ENCODE measurements around the gene STPG2.

STPG2 gene

DNA sequence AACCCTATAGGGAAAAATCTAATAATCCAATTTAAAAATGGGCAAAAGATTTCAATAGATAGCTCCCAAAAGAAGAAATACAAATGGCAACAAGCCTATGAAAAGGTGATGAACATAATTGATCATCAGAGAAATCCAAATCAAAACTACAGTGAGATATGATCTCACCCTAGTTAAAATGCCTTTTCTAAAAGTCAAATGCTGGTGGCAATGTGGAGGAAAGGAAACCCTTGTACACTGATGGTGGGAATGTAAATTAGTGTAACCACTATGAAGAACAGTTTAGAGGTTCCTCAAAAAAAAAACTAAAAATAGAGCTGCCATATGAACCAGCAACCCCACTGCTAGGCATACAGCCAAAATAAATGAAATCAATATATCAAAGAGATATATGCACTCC, 44.5 kb downstream of the STPG2 start:
- no peak overlapping the region for H3K27ac ChIP-seq

GRCh38 chr4:98094118-98094517, 49.2 kb downstream of the STPG2 start:
- Histone ChIP-seq H3K4me3 (no peak overlapping the region), H3K27ac (no peak overlapping the region)

More for the DNA sequence above, 44.5 kb downstream of the STPG2 start:
- no peak overlapping the region for H3K4me3 ChIP-seq

DNA sequence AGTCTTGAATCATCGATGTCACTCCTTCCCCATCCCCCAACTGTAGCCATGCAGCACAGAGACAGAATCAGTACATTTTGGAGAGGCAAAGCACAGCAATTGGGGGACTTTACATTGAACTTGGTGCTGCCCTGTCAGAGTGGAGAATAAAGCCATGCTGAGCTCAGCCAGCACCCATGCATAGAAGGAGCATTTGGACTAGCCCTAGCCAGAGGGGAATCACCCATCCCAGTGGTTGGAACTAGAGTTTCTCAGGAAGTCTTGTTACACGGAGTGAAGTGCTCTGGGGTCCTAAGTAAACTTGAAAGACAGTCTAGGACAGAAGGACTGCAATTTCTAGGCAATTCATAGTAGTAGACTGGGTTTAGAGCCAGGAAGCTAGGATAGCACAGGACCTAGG, 49.6 kb downstream of the STPG2 start:
- Histone ChIP-seq H3K4me3 (no peak overlapping the region), H3K27ac (no peak overlapping the region)

- Histone ChIP-seq H3K27ac (no peak overlapping the region), H3K4me3 (no peak overlapping the region)
Measured at GRCh38 chr4:98092833-98093439, 50.3 kb downstream of the STPG2 start.

GRCh38 chr4:98081936-98082335, 61.3 kb downstream of the STPG2 start:
- Histone ChIP-seq H3K4me3 (no peak overlapping the region), H3K27ac (no peak overlapping the region)

- H3K4me3 ChIP-seq: no peak overlapping the region
- H3K27ac ChIP-seq: no peak overlapping the region
Measured at GRCh38 chr4:98068495-98068894, 74.8 kb downstream of the STPG2 start.

DNA sequence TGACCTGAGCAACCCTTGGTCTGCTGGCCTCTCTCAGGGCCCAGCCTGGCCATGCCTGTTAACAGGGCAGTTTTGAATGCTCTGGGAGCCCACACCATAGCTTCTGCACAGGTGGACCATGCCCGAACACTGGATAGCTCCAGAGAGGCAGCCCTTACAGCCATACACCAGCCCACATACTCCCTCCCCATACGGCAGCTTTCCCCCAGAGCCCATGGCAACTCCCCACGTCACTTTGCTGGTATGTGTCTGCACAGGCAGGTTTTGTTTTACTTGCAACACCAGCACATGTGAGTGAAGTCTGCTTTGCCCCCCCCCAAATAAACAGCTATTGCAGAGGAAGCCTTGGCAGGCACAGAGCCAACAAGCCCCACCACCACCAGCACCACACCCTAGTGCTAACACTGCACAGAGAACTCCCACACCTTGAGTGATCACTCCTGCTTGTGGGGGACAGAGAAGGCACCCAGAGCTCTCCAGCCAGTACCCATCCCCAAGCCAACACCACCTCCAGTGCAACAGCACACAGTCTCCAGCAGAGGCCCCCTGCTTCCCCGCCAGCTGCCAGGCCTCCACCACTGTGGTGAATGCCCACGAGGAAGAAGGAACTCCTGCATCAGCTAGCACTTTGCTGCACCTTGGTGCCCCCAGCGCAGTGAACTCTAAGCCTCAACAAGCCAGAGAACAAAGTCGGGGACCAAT, 87.3 kb downstream of the STPG2 start:
- Histone ChIP-seq H3K4me3 (no peak overlapping the region), H3K27ac (no peak overlapping the region)

GRCh38 chr4:98046665-98047064, 96.6 kb downstream of the STPG2 start:
- Histone ChIP-seq H3K4me3 (no peak overlapping the region), H3K27ac (no peak overlapping the region)

- no peak overlapping the region for H3K27ac ChIP-seq
- H3K4me3 ChIP-seq: no peak overlapping the region
Measured at GRCh38 chr4:98030059-98030458, 113.2 kb downstream of the STPG2 start.

DNA sequence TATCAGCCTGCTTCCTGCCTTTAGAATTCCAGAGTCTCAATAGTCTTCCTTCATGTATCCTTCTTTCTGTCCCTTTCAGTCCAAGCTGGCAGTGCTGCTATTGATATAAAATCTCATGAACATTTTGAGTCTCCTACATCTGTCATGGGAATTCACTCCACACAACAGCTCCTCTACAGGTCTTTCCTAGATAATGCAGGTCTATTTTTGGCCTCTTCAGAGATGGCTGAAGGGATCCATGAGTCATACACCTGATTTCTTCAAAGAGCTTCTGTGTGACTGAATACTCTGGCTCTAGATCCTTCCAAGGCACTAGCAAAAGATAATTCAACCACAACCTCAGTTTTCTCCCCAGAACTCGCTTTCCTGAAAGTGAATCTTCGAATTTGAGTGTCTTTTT, 115.4 kb downstream of the STPG2 start:
- Histone ChIP-seq H3K4me3 (no peak overlapping the region), H3K27ac (no peak overlapping the region)

DNA sequence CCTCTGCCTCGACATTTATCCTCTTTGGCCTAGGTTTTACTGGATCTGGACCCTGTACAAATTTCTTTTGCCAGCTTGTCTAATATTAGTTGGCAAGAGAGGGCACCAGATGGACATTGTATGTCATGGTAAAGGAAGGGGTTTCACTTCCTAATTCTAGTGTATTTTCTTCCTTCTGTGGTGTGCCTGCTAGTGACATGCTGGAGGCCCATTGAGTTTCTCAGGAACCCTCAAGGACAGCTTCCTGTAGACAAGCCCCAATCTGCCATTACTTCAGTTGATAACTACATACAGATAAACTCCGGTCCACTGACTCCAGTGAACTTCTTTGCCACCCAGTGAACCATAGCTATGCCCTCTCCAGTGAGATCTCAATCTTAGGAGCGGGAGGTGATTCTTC, 116.9 kb downstream of the STPG2 start:
- no peak overlapping the region for H3K4me3 ChIP-seq
- H3K27ac ChIP-seq: no peak overlapping the region

DNA sequence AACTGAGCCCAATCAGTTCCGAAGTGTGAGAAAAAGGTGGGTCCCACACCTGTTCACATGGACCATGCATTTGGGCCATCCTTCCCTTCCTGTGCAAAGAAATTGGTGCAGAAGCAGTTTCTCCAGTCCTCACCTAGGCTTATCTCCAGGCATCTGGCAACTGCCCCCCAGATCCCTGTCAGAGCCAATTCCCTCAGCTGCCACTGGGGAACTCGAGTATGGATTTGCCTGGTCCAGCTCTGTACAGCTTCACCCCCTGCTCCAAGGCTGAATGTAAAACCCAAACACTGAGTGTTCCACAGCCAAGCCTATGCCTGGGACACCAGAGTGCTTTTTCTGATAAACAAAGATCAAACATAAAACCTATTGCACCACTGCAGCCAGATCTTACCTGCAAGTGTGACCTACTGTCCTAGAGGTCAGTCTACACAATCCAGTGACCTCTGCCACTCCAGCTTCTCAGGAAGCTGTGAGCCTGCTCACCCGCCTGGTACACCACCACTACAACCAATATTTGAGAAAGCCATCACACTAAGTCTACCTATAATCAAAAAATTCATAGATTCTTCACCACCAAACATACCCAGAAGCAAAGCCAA, 136.4 kb downstream of the STPG2 start:
- H3K27ac ChIP-seq: no peak overlapping the region
- no peak overlapping the region for H3K4me3 ChIP-seq

- Histone ChIP-seq H3K4me3 (no peak overlapping the region), H3K27ac (no peak overlapping the region)
Measured at GRCh38 chr4:98006060-98006459, 137.2 kb downstream of the STPG2 start.

- H3K4me3 ChIP-seq: no peak overlapping the region
- H3K27ac ChIP-seq: no peak overlapping the region
Measured at GRCh38 chr4:98000940-98001339, 142.3 kb downstream of the STPG2 start.

DNA sequence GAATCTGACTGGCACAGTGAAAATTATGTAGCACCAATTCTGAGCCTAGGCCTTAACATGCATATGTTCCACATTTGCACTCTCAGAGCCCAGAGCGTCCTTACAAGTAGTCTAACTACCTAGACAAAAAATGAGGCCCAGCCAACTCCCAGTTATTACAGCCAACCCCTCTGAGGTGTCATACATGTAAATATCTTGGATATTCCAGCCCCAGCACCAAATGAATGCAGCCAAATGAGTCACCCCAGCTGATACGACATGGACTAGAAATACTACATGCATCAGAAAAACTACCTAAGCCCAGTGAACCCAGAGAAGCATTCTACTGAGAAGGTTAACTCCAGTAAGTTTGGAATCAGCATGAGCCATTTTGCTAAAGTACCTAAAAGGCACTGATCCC, 145.1 kb downstream of the STPG2 start:
- Histone ChIP-seq H3K27ac (no peak overlapping the region), H3K4me3 (no peak overlapping the region)

GRCh38 chr4:97994765-97995465, 148.4 kb downstream of the STPG2 start:
- Histone ChIP-seq H3K4me3 (no peak overlapping the region), H3K27ac (no peak overlapping the region)

GRCh38 chr4:97990409-97990808, 152.9 kb downstream of the STPG2 start:
- H3K27ac ChIP-seq: no peak overlapping the region
- no peak overlapping the region for H3K4me3 ChIP-seq

- H3K27ac ChIP-seq: no peak overlapping the region
Measured at GRCh38 chr4:97987019-97987648, 156.1 kb downstream of the STPG2 start.

DNA sequence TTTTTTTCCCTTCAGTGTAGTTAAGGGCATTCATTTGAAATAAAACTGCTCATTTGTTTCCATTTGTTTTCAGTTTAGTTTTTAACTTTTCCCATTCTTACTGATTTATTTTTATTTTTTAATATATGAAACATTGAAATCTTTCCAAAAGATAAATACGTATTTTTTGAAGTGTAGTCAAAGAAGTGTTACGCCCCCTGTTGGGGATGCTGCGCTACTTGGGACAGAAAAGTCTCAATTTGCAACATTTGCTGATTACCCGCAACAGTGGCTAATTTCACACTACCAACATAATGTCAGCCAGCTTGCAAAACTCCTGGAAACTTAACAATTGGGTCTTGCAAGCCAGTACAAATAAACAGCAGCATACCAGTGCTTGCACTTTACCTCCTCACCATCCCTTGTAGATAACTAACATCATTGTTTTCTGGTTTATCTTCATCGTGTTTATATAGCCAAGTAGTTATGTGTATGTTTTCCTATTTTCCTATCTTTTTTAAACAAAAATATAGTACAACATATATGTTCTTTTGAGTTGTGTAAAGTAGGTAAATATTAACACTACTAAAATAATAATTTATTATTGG, 158.6 kb downstream of the STPG2 start:
- Histone ChIP-seq H3K4me3 (no peak overlapping the region), H3K27ac (no peak overlapping the region)

More at GRCh38 chr4:97987019-97987648, 156.1 kb downstream of the STPG2 start:
- no peak overlapping the region for H3K4me3 ChIP-seq
